HepG2 (cell line): ENCODE data around the gene CDH13. TPM values are rescaled to one million over a fixed set of nuclear protein-coding genes. Genes with fewer than 3 reads are reported as not detected.
A peak's percentile ranks its signal among the peaks of the same experiment; 100 is the strongest.

Source experiments
- ATAC-seq: fragments of 200-7000 bp; cut with Tn5 transposase; 3 replicates; pipeline ENCODE4 v1.9.1; 2020; ENCODE audit warnings: mild to moderate bottlenecking, moderate library complexity
- BruUV-seq: library from RNA; stranded (reverse); fragments of 400-500 nt; replicated peaks from 2 replicates; lab custom pipeline; 2021; lab: Mats Ljungman, UMichigan
- CTCF ChIA-PET: fragments of 300-600 bp; formaldehyde crosslinking; extraction: SDS; loops from one replicate; lab custom pipeline; 2021; ENCODE audit warnings: low total read pairs, inconsistent platforms, low intra/inter-chr PET ratio; lab: Yijun Ruan, JAX
- POLR2A ChIA-PET: fragments of 350-600 bp; sonication (Branson Sonifier 250); formaldehyde crosslinking; loops from one replicate; lab custom pipeline; 2020; ENCODE audit warnings: antibody characterized with exemption, inconsistent platforms; lab: Yijun Ruan, JAX
- DNase-seq: peaks from one replicate; pipeline ENCODE4 v3.0.0-alpha.2; 2015; ENCODE audit warnings: low spot score
- FAIRE-seq: peaks from 3 replicates; lab custom pipeline; 2011; peaks lifted over from hg19 to GRCh38; lab: Jason Lieb, UNC
- H2AFZ ChIP-seq: one replicate; pipeline ENCODE4 v1.6.1; 2011; ENCODE audit warnings: low read length, inconsistent platforms
- H3K27ac ChIP-seq: fragments of 300-600 bp; 3 replicates; pipeline ENCODE4 v1.8.0; 2011; ENCODE audit warnings: mixed run types, mild to moderate bottlenecking, mixed read lengths, low read length, inconsistent platforms; ENCODE audit not compliant: insufficient read depth; ENCODE audit errors: extremely low read length
- H3K27me3 ChIP-seq, 2 experiments: fragments of 200-600 bp in 1 of 2; 2 replicates in 1 of 2; 3 replicates in 1 of 2; pipeline versions ENCODE4 v1.6.0 to v1.8.0; 2011; ENCODE audit warnings: low read length in 2 of 2, mild to moderate bottlenecking in 2 of 2, moderate library complexity in 2 of 2, inconsistent platforms in 1 of 2; ENCODE audit not compliant: insufficient read depth in 2 of 2, control insufficient read depth in 1 of 2
- H3K36me3 ChIP-seq, 2 experiments: fragments of 200-600 bp in 1 of 2; replicated peaks in 1 of 2; 2 replicates in 1 of 2; 3 replicates in 1 of 2; pipeline versions ENCODE4 v1.5.1 to v1.8.0; 2011; ENCODE audit warnings: low read length in 2 of 2, inconsistent platforms in 1 of 2; ENCODE audit not compliant: insufficient read depth in 2 of 2, control insufficient read depth in 1 of 2
- H3K4me1 ChIP-seq: 2 replicates; pipeline ENCODE4 v1.5.1; 2012; ENCODE audit warnings: low read length, inconsistent platforms; ENCODE audit not compliant: insufficient read depth
- H3K4me2 ChIP-seq: 2 replicates; pipeline ENCODE4 v1.6.0; 2011; ENCODE audit warnings: low read depth, low read length, inconsistent platforms
- H3K4me3 ChIP-seq, 3 experiments: fragments of 200-600 bp in 1 of 3; sonication (generic), shearing (Covaris generic) in 1 of 3; replicated peaks in 1 of 3; 2 replicates each; pipeline ENCODE4 v1.5.1; 2011 to 2016; ENCODE audit warnings: low read length in 3 of 3, inconsistent platforms in 2 of 3, low read depth in 2 of 3, mild to moderate bottlenecking in 2 of 3, control low read depth in 1 of 3, mixed read lengths in 1 of 3; ENCODE audit not compliant: insufficient read depth in 1 of 3
- H3K79me2 ChIP-seq: one replicate; pipeline ENCODE4 v1.6.1; 2011; ENCODE audit warnings: low read length, inconsistent platforms; ENCODE audit not compliant: insufficient read depth
- H3K9ac ChIP-seq: 2 replicates; pipeline ENCODE4 v1.6.0; 2011; ENCODE audit warnings: mild to moderate bottlenecking, low read depth, low read length, inconsistent platforms; ENCODE audit not compliant: insufficient read depth
- H3K9me3 ChIP-seq: 2 replicates; pipeline ENCODE4 v1.5.1; 2012; ENCODE audit warnings: mild to moderate bottlenecking, low read length
- H4K20me1 ChIP-seq: 2 replicates; pipeline ENCODE4 v1.6.0; 2011; ENCODE audit warnings: inconsistent platforms, mild to moderate bottlenecking, low read length, moderate library complexity; ENCODE audit not compliant: insufficient read depth
- BCL6 ChIP-seq: IDR thresholded peaks from 2 replicates; pipeline ENCODE4 v1.6.1; 2016; ENCODE audit warnings: missing genetic modification reagents, missing compliant biosample characterization
- JUNB ChIP-seq: sonication (generic); formaldehyde crosslinking; IDR thresholded peaks from 2 replicates; pipeline ENCODE4 v1.8.0; 2022; ENCODE audit warnings: missing genetic modification reagents, mild to moderate bottlenecking, borderline replicate concordance
- KLF13 ChIP-seq: sonication (generic); formaldehyde crosslinking; IDR thresholded peaks from 2 replicates; pipeline ENCODE4 v1.4.0; 2020; ENCODE audit warnings: mild to moderate bottlenecking, missing genetic modification reagents
- PHB2 ChIP-seq: fragments of 450-650 bp; IDR thresholded peaks from 2 replicates; pipeline ENCODE4 v1.6.1; 2018; ENCODE audit not compliant: partially characterized antibody
- POLR2G ChIP-seq: fragments of 200-400 bp; formaldehyde crosslinking; IDR thresholded peaks from 2 replicates; pipeline ENCODE4 v1.6.1; 2018; ENCODE audit warnings: mild to moderate bottlenecking, low read depth, low read length, moderate library complexity
- PRPF4 ChIP-seq: fragments of 200-400 bp; formaldehyde crosslinking; IDR thresholded peaks from 2 replicates; pipeline ENCODE4 v1.6.1; 2016; ENCODE audit warnings: low read length, low read depth; ENCODE audit not compliant: poor library complexity, severe bottlenecking
- RXRB ChIP-seq: IDR thresholded peaks from 2 replicates; pipeline ENCODE4 v1.6.1; 2016; ENCODE audit warnings: borderline replicate concordance, missing genetic modification reagents, missing compliant biosample characterization
- ZBTB25 ChIP-seq: IDR thresholded peaks from 2 replicates; pipeline ENCODE4 v1.6.1; 2018; ENCODE audit warnings: missing genetic modification reagents
- ZNF124 ChIP-seq: sonication (generic); formaldehyde crosslinking; IDR thresholded peaks from 2 replicates; pipeline ENCODE4 v1.4.0; 2020; ENCODE audit warnings: missing genetic modification reagents
- ZNF24 ChIP-seq: fragments of 450-650 bp; IDR thresholded peaks from 2 replicates; pipeline ENCODE4 v1.6.1; 2017; ENCODE audit warnings: antibody characterized with exemption, mild to moderate bottlenecking
- ZNF782 ChIP-seq: sonication (generic); formaldehyde crosslinking; IDR thresholded peaks from 2 replicates; pipeline ENCODE4 v1.4.0; 2020; ENCODE audit warnings: missing genetic modification reagents, mild to moderate bottlenecking, borderline replicate concordance
- WGBS: methylation state at CpG from one replicate; pipeline ENCODE4 v1.1.6; 2017; ENCODE audit warnings: low lambda C conversion rate; 5-methylcytosine and 5-hydroxymethylcytosine counted together
- in situ Hi-C: cut with HindIII; loops from 2 replicates; pipeline ENCODE4 v1.10.0; 2017; ENCODE audit warnings: low pct_unique_long_range_greater_than_20kb; ENCODE audit not compliant: extremely low pct_ligation_motif_present
- intact Hi-C: fragments of 100-400 bp; cut with micrococcal nuclease; formaldehyde crosslinking; loops from one replicate; pipeline ENCODE4 v1.10.0; 2022; ENCODE audit not compliant: unreplicated experiment
- polyA plus RNA-seq, 8 experiments: library from polyadenylated mRNA; depleted of rRNA in 3 of 8; stranded (reverse) in 7 of 8; unstranded in 1 of 8; fragments of >200 nt; fragmentation: Illumina TruSeq in 4 of 8; extraction: Trizol in 4 of 8; gene quantifications; 2 replicates each; pipeline versions ENCODE4 v1.2.1 to v1.2.3, GENCODE V29; 2011 to 2016; ENCODE audit warnings: low read depth in 4 of 8, missing spikeins in 1 of 8, mixed read lengths in 1 of 8; ENCODE audit not compliant: insufficient read depth in 1 of 8
- total RNA-seq, 5 experiments: library from RNA; depleted of rRNA; stranded (reverse); fragments of >200 nt; fragmentation: Illumina TruSeq; extraction: Trizol; gene quantifications; 2 replicates each; pipeline ENCODE4 v1.2.3, GENCODE V29; 2016; ENCODE audit warnings: low read depth in 1 of 5
- TF ChIP-seq, protein P1 (sequence below): sonication (generic); formaldehyde crosslinking; IDR thresholded peaks from 2 replicates; pipeline ENCODE4 v1.4.0; 2020; ENCODE audit warnings: missing genetic modification reagents, mild to moderate bottlenecking, borderline replicate concordance
- TF ChIP-seq, protein P2 (sequence below): conservative IDR thresholded peaks from 2 replicates; pipeline ENCODE4 v1.6.1; 2018; ENCODE audit warnings: missing genetic modification reagents

The CDH13 gene
- total and polyA plus RNA-seq, 2 of the 13 experiments (the other 11 are each of a cell fraction or from before 2014, with no cell fraction given) = not detected

GRCh38 chr16:83734136-83734535 lies 1107.4 kb downstream of the CDH13 start:
- TF ChIP-seq ZNF124 (peak; percentile 99), POLR2G (no peak)
- Histone ChIP-seq H3K4me1 (no peaks in the 10 kb centered on the region), H3K36me3 (no peaks in the 10 kb centered on the region), H3K27me3 (peaks cover 0 to 1% of the 10 kb centered on the region in 2 experiments; a peak in 1 of 5 replicates), H3K4me3 (no peak overlapping the region), H3K79me2 (no peaks in the 10 kb centered on the region), H3K4me2 (no peak overlapping the region), H3K27ac (no peak overlapping the region), H3K9me3 (peaks cover 15% of the 10 kb centered on the region; the same call in 1 of the 2 replicates), H3K9ac (no peak overlapping the region), H4K20me1 (no peaks in the 10 kb centered on the region), H2AFZ (no peak overlapping the region)
- ATAC-seq (no peak), FAIRE-seq (no peak), DNase-seq (no peak)
- 45% methylated on average over 5 of the region's 5 CpGs for WGBS
- no TSS peak for BruUV-seq
- in situ Hi-C loops (no loop called here), intact Hi-C loops (no loop called here)
- ChIA-PET CTCF (no interaction called here), POLR2A (no interaction called here)

DNA sequence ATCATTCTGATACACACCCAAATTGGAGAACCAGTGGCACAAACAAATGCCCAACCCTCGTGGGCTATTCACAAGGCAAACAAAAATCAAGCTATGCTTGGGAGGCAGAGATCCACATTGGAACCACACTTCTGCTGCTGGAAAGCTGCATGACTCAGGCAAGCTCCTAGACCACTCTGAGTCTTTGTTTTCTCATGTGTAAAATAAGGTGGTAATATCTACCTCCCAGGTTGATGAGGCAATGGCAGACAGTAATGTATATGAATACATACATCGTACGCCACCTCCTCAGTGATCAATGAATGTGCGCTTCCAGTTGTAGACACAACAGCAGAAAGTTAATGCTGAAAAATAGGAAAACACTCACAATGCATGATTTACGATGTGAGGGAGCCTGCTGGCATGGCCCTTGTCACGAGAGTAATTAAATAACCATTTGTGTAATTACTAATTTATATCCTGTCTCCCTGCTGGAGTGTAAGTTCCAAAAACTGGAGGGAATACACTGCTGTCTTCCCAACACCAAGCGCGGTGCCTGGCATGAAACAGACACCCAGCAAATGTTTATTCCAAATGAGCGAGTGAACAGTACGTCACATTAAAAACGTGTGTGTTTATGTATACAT lies 1111.1 kb downstream of the CDH13 start:
- intact Hi-C loops = no loop called here
- ATAC-seq = no peak
- WGBS = 32% methylated on average over 11 of the region's 11 CpGs
- Histone ChIP-seq H3K79me2 (no peaks in the 10 kb centered on the region), H3K36me3 (no peaks in the 10 kb centered on the region), H3K4me1 (no peaks in the 10 kb centered on the region), H4K20me1 (no peaks in the 10 kb centered on the region), H2AFZ (no peak overlapping the region), H3K9ac (no peak overlapping the region), H3K27ac (no peak overlapping the region), H3K4me2 (no peak overlapping the region), H3K9me3 (peaks cover 15% of the 10 kb centered on the region; the same call in 1 of the 2 replicates), H3K4me3 (no peak overlapping the region), H3K27me3 (peaks cover 1 to 8% of the 10 kb centered on the region in 2 experiments; a peak in 2 of 5 replicates)
- FAIRE-seq = no peak
- BruUV-seq = no TSS peak
- in situ Hi-C loops = no loop called here
- CTCF ChIA-PET = no interaction called here
- no peak for DNase-seq
- POLR2A ChIA-PET = no interaction called here
- TF ChIP-seq JUNB (CRISPR knock-in tag) (no peak), RXRB (CRISPR knock-in tag) (no peak), ZBTB25 (no peak), PRPF4 (no peak), BCL6 (CRISPR knock-in tag) (no peak), KLF13 (no peak), ZNF24 (no peak), ZNF782 (no peak), PHB2 (no peak)
- TF ChIP-seq, protein P1, sequence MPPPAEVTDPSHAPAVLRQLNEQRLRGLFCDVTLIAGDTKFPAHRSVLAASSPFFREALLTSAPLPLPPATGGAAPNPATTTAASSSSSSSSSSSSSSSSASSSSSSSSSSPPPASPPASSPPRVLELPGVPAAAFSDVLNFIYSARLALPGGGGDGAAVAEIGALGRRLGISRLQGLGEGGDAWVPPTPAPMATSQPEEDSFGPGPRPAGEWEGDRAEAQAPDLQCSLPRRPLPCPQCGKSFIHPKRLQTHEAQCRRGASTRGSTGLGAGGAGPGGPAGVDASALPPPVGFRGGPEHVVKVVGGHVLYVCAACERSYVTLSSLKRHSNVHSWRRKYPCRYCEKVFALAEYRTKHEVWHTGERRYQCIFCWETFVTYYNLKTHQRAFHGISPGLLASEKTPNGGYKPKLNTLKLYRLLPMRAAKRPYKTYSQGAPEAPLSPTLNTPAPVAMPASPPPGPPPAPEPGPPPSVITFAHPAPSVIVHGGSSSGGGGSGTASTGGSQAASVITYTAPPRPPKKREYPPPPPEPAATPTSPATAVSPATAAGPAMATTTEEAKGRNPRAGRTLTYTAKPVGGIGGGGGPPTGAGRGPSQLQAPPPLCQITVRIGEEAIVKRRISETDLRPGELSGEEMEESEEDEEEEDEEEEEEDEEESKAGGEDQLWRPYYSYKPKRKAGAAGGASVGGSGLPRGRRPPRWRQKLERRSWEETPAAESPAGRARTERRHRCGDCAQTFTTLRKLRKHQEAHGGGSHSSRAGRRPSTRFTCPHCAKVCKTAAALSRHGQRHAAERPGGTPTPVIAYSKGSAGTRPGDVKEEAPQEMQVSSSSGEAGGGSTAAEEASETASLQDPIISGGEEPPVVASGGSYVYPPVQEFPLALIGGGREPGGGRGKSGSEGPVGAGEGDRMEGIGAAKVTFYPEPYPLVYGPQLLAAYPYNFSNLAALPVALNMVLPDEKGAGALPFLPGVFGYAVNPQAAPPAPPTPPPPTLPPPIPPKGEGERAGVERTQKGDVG = no peak
- TF ChIP-seq, protein P2, sequence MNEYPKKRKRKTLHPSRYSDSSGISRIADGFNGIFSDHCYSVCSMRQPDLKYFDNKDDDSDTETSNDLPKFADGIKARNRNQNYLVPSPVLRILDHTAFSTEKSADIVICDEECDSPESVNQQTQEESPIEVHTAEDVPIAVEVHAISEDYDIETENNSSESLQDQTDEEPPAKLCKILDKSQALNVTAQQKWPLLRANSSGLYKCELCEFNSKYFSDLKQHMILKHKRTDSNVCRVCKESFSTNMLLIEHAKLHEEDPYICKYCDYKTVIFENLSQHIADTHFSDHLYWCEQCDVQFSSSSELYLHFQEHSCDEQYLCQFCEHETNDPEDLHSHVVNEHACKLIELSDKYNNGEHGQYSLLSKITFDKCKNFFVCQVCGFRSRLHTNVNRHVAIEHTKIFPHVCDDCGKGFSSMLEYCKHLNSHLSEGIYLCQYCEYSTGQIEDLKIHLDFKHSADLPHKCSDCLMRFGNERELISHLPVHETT (CRISPR knock-in tag) = no peak
